Measurements from ENCODE around the gene MATN4. TPM values are rescaled to one million over a fixed set of nuclear protein-coding genes. Genes with fewer than 3 reads are reported as not detected.

Gene MATN4
- total RNA-seq, 1 donor from 2014 or later, result not detected

DNA sequence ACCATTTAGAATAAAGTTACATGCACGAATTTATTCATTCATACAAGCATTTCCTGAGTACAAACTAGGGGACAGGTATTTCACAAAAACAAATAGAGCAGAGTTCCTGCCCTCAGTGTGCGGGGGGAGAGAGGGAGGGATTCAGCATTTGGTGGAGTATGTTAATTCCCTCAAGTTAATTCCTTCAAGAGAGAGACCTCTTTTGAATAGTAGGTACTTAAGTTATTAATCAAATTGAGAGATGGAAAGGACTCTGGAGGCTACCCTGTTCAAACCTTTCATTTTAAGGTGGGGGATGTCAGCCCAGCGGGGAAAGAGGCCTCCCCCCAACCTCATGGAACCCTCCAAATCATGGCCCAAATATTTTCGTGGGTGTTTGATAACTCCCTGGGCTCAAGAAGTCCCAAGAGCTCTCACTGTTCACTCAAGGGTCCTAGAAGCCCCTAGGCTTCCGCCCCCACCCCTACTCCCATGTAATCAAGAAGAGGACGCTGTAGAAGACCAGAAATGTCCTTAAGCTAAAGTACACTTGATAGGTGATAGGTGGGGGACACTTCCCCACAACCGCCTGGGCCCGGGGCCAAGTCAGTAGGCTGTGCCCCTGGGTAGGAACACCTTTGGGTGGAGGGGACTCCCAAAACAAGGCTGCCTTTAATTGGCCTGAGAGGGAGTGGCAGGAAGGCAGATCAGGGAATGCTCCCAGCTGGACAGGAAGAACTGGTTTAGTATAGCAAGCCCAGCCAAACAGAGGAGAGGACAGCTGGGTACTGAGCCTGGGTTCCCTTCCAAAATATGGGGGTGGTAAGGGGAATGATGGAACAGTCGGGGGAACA lies 37.2 kb upstream of the MATN4 start:
- peak overlapping the region; percentile 23 for H3K4me3 ChIP-seq (ENCODE audit: low read depth, low read length)
- TF ChIP-seq, protein P1, sequence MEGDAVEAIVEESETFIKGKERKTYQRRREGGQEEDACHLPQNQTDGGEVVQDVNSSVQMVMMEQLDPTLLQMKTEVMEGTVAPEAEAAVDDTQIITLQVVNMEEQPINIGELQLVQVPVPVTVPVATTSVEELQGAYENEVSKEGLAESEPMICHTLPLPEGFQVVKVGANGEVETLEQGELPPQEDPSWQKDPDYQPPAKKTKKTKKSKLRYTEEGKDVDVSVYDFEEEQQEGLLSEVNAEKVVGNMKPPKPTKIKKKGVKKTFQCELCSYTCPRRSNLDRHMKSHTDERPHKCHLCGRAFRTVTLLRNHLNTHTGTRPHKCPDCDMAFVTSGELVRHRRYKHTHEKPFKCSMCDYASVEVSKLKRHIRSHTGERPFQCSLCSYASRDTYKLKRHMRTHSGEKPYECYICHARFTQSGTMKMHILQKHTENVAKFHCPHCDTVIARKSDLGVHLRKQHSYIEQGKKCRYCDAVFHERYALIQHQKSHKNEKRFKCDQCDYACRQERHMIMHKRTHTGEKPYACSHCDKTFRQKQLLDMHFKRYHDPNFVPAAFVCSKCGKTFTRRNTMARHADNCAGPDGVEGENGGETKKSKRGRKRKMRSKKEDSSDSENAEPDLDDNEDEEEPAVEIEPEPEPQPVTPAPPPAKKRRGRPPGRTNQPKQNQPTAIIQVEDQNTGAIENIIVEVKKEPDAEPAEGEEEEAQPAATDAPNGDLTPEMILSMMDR (IDR thresholded peaks at IDR 0.05; ENCODE audit: insufficient read depth, low read length, poor library complexity, severe bottlenecking), result no peak
- H3K36me3 ChIP-seq (ENCODE audit: control insufficient read depth, insufficient read depth, low read length), result no peaks in the 10 kb centered on the region
- DNase-seq (ENCODE audit: low read depth), result no peak
- H3K27me3 ChIP-seq (ENCODE audit: control insufficient read depth, insufficient read depth, low read length), result no peaks in the 10 kb centered on the region

DNA sequence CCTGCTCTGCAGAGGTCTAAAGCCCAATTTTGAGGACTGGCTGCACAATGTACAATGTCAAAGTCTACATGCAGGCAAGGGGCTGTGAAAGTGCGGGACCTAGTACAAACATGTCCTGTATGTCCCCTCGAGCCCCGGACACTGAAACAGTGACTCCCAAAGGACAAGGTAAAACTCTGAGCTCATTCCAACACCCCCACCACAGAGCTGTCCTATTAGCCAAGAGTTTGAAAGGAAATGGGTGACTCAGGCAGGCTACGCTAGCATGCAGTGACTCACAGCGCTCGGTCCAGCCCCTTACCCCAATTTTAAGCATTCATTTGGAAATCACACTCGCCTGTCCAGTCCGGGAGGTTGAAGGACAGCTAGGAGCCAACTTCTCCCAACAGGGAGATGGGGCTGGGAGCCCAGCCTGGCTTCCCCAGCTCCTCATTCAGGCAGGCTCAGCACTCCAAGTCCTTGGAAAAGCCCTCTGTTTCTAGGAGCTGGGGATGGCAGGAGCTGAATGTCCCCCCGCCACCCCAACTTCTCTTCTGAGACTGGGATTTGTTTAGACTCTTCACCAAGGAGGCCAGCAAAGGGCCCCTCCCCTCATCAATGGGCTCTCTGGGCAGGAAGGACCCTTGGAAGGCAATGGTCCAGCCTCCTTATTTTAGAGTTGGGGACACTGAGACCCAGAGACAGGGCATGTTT lies 36.2 kb upstream of the MATN4 start:
- H3K4me3 ChIP-seq (ENCODE audit: low read depth, low read length), result no peak overlapping the region
- H3K27me3 ChIP-seq (ENCODE audit: control insufficient read depth, insufficient read depth, low read length), result no peaks in the 10 kb centered on the region
- TF ChIP-seq, protein P1 (IDR thresholded peaks at IDR 0.05; ENCODE audit: insufficient read depth, low read length, poor library complexity, severe bottlenecking), result no peak
- H3K36me3 ChIP-seq (ENCODE audit: control insufficient read depth, insufficient read depth, low read length), result no peaks in the 10 kb centered on the region
- peak; percentile 74 for DNase-seq (ENCODE audit: low read depth)

DNA sequence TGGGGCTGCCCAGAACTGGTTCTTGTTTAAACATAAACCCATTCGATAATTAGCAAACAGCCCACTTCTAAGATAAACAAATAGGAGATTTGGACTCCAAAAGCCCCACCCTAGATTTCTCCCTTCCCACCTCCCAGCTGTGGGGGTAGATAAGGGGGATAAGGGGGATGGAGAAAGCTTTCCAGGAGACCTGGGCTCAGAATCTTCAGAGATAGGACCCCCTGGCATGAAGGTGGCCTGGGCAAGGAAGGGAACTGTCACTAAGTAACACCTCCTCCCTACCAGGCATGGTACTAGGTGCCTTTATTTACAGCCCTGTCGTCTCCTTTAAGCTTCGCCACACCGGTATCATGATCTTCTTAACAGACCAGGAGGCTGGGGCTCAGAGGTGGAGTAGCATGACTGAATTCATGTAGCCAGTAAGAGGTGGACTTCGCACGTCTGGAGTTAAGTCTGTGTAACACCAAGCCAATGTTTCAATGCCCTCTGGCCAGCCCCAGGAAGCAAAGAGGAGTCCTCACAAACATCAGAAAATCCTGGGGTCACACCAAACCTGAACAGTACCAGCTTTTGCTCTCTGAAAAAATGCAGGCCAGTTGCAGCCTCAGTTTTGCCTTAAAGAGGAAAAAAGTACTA lies 35.6 kb upstream of the MATN4 start:
- Histone ChIP-seq H3K27me3 (ENCODE audit: control insufficient read depth, insufficient read depth, low read length) (no peaks in the 10 kb centered on the region), H3K4me3 (ENCODE audit: low read depth, low read length) (no peak overlapping the region), H3K36me3 (ENCODE audit: control insufficient read depth, insufficient read depth, low read length) (no peaks in the 10 kb centered on the region)
- DNase-seq (ENCODE audit: low read depth), result no peak
- TF ChIP-seq, protein P1 (IDR thresholded peaks at IDR 0.05; ENCODE audit: insufficient read depth, low read length, poor library complexity, severe bottlenecking), result no peak

DNA sequence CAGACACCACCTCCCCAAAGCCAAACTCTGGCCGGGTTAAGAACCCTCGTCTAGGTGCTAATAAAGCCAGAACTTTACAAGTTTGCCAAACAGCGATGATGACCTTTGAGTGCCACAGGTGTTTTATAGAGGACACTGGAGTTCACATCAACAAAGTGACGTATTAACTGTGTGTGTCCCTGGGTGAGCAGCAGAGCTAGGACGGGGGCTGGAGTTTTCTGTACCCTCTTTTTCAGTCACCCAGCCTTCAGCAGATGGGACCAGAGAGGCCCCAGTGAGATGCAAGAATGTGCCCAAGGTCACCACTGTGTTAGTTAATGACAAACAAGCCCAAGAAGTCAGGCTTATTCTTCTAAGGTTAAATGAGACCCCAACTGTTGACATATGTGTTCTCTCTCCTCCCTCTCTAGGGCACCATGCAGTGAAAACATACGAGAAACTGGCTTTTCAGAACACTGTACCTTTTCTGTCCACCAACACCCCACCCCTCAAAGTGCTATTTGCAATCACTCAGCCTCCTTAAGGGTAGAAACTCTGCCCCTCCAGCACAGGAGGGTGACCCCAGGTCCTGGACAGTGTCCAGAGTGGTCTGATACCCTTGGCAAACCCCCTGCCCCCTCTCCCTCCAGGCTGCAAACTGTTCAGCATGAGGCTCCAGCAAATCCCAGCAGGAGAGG lies 34.9 kb upstream of the MATN4 start:
- DNase-seq (ENCODE audit: low read depth), result no peak
- Histone ChIP-seq H3K4me3 (ENCODE audit: low read depth, low read length) (no peak overlapping the region), H3K27me3 (ENCODE audit: control insufficient read depth, insufficient read depth, low read length) (no peaks in the 10 kb centered on the region)

More for the DNA sequence above, 34.9 kb upstream of the MATN4 start:
- TF ChIP-seq, protein P1 (IDR thresholded peaks at IDR 0.05; ENCODE audit: insufficient read depth, low read length, poor library complexity, severe bottlenecking), result no peak
- H3K36me3 ChIP-seq (ENCODE audit: control insufficient read depth, insufficient read depth, low read length), result no peaks in the 10 kb centered on the region
